Spinal cord (tissue), 10 donors: ENCODE results near the gene IRF2BP2. TPM values are rescaled to one million over a fixed set of nuclear protein-coding genes. Genes with fewer than 3 reads are reported as not detected.

Source experiments
- DNase-seq, 6 donors: peaks; one replicate each; pipeline versions ENCODE4 v3.0.0 to v3.0.0-alpha.2; 2013 to 2015; ENCODE audit warnings: low spot score in 6 of 6, low read depth in 4 of 6
- H3K27ac ChIP-seq: one replicate; pipeline ENCODE4 v1.5.1; 2013; ENCODE audit warnings: low read depth, low read length, control low read depth
- H3K27me3 ChIP-seq: one replicate; pipeline ENCODE4 v1.6.1; 2013; ENCODE audit warnings: low read length; ENCODE audit not compliant: control insufficient read depth, insufficient read depth
- H3K36me3 ChIP-seq: one replicate; pipeline ENCODE4 v1.6.1; 2013; ENCODE audit warnings: low read length; ENCODE audit not compliant: control insufficient read depth, insufficient read depth
- H3K4me1 ChIP-seq: one replicate; pipeline ENCODE4 v1.6.1; 2013; ENCODE audit warnings: low read length; ENCODE audit not compliant: control insufficient read depth, insufficient read depth
- H3K4me3 ChIP-seq: one replicate; pipeline ENCODE4 v1.5.1; 2013; ENCODE audit warnings: low read depth, low read length, control low read depth
- H3K9me3 ChIP-seq: one replicate; pipeline ENCODE4 v1.6.1; 2013; ENCODE audit warnings: low read length; ENCODE audit not compliant: control insufficient read depth, insufficient read depth
- WGBS: methylation state at CpG from one replicate; pipeline ENCODE4 v1.1.5; 2013; ENCODE audit warnings: missing lambda C conversion rate; ENCODE audit not compliant: insufficient coverage; 5-methylcytosine and 5-hydroxymethylcytosine counted together
- polyA plus RNA-seq, 2 donors: library from polyadenylated mRNA; unstranded; fragments of 120-200 nt; gene quantifications; one replicate each; pipeline ENCODE4 v1.2.1, GENCODE V29; 2013; ENCODE audit not compliant: insufficient read length in 2 of 2
- total RNA-seq, 2 donors: library from RNA; depleted of rRNA in 1 of 2; stranded (reverse); fragments of 120-200 nt in 1 of 2; fragments of >200 nt in 1 of 2; gene quantifications; one replicate each; pipeline versions ENCODE4 v1.2.3 to v1.2.4, GENCODE V29; 2013 to 2014
- donor health status: healthy.

Gene IRF2BP2
- total and polyA plus RNA-seq, 4 donors = 98.7 to 105 (median 103) TPM

DNA sequence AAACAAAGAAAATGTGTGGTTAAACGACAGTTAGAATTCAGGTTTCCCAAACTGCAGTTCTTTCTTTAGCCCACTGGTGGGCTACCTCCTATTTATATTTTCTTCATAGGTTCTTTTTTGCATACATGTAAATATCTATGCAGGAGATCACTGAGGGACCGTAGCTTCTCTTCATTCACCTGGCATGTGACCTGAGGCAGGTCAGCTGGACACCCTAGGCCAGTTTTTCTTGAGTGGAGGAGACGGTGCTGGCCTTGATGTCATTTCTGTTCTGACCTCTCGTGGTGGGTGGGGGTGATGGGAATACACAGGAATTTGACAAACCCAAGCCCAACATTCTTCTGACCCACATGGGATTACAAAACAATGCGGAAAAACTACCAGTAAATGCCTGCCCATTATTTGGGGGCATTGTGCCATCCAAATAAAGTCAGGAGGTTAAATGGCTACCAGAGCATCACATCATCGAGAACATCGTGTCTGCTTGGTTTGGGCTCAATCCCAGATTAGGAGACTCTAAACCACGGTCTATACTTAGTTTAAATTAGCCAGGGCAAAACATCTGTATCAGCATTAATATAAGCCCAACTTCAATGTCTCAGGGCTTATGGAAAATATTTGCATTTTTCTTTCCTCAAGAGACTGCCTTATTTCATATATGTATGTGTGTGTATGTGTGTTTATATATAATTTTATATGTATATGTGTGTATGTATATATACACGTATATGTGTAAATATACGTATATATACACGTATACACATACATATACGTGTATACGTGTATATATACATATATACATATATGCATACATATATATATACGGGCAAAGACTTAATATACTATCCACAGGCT is 7.4 kb upstream of the IRF2BP2 start:
- Histone ChIP-seq H3K4me1 (peaks cover 15% of the 10 kb centered on the region), H3K4me3 (no peak overlapping the region), H3K9me3 (no peaks in the 10 kb centered on the region), H3K27ac (peak overlapping the region; percentile 2), H3K27me3 (no peaks in the 10 kb centered on the region), H3K36me3 (no peaks in the 10 kb centered on the region)
- peak in 1 of 6 donors; percentile 68 for DNase-seq
- 76% methylated on average over 4 of the region's 14 CpGs for WGBS

DNA sequence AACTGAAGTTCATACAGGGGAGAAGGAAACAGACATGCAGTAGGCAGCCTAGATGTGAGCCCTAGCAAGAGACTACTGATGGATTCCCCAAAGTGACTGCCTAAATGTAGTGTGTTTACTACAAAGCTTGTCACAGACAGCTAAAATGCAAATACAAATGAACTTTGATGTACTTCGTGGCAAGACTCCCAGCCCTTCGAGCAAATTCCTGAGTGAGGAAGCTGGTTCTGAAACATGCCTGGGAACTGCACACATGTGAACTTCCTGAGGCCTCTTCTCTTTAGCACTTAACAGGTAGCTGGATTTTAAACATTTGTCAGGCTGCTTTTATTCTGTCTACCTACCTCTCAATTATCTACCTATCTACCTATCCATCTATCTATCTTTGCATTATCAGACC is 6.7 kb upstream of the IRF2BP2 start:
- Histone ChIP-seq H3K4me1 (peaks cover 23% of the 10 kb centered on the region), H3K9me3 (no peaks in the 10 kb centered on the region), H3K27ac (peak overlapping the region; percentile 2), H3K36me3 (no peaks in the 10 kb centered on the region), H3K4me3 (no peak overlapping the region), H3K27me3 (no peaks in the 10 kb centered on the region)
- 32% methylated on average over 2 of the region's 2 CpGs for WGBS
- peak in 1 of 6 donors; percentile 37 for DNase-seq

DNA sequence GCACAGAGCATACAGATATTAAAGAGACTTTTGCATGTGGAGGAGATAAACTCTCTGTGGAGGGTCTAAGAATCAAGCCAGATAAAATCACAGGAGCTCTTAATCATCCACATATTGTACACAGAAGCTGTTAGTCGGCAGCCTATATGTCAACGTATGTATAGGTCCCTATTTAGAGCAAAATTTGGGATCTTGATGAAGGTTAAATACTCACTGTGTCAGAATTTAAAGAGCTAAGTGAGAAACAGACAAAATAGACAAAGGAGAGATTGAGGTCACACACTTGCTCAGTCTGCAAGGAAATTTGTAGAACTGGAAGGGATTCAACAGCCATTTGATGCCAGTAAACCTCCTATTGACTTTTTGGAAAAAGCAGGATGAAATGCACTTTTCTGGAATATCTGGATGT is 4.1 kb upstream of the IRF2BP2 start:
- H3K9me3 ChIP-seq = no peaks in the 10 kb centered on the region
- H3K4me3 ChIP-seq = no peak overlapping the region
- H3K27me3 ChIP-seq = no peaks in the 10 kb centered on the region
- peak in 2 of 6 donors; percentile 71 to 85 for DNase-seq
- H3K27ac ChIP-seq = peak overlapping the region; percentile 100
- no CpG with 5 or more reads among the region's 2 CpGs for WGBS
- H3K36me3 ChIP-seq = no peaks in the 10 kb centered on the region
- H3K4me1 ChIP-seq = peaks cover 29% of the 10 kb centered on the region

DNA sequence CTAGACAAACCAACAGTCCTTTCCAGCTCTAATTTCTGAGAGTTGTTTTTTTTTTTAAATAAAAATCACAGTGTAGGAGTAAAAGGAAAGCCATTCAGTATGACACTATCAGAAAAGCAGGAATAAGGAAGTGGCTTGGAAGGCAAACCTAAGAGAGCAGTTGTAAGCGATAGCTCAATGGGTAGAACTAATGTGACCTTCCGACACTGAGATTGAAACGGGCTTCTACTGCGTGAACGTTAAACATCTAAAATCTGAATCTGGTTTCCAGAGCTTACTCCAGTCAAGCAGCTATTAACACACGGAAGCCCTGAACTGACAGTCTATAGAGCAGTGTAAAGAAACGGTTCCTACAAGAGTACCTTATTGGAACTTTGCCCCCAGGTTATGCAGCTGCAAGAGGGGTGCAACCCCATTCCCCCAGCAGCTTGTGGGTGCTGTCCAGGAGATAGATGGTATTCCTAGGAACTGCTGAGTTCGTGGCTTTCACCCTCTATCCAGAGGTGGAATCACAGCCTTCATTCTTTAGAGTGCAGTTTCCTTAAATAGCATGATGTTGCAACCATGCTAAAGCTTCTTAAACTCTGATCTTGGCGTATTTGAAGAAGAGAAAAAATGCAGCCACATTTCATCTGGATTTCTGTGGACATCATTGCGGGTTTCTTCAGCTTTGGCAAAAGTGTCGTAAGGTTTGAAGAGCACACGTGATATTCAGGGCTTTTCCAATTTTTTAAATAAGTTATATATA is 3.3 kb upstream of the IRF2BP2 start:
- Histone ChIP-seq H3K27ac (peak overlapping the region; percentile 100), H3K36me3 (peaks cover 2% of the 10 kb centered on the region), H3K4me1 (peaks cover 29% of the 10 kb centered on the region), H3K9me3 (no peaks in the 10 kb centered on the region), H3K27me3 (no peaks in the 10 kb centered on the region), H3K4me3 (peak overlapping the region; percentile 29)
- no peak for DNase-seq
- 7% methylated on average over 7 of the region's 12 CpGs for WGBS

DNA sequence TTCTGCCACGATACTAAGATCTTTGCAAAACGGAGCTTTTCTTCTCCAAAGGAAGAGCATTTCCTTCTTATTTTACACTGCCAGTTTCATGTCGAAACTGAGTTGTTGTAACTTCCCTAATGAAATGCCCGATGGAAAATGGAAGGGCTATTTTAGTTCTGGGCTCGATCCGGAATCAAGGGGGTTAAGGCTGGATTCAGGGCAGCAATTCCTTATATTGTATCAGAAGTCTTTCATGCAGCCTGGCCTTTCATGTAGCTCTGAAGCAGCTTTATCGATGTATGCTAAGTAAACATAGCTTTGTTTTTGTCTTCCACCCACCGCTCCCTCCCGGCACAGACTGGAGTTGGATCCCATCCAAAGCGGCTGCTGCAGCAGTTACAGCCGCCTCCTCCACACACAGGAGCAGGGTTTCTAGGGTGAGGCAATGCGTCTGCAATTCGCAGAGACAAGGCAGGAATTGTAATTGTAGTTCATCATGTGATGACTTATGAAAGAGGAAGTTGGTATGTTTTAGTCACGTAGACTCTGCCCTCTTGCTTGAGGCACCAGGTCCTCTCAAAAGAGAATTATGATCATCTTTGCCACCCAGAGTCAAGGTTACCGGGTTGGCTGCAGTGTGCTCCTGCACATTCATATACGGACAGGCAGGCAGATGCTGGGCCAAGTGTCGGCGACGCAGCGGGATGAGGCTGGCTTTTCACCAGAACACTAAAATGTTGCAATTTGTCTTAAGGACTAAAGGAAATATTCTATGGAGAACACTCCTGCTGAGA is 2.6 kb upstream of the IRF2BP2 start:
- WGBS = 4% methylated on average over 9 of the region's 20 CpGs
- Histone ChIP-seq H3K4me3 (peak overlapping the region; percentile 29), H3K27me3 (no peaks in the 10 kb centered on the region), H3K27ac (peak overlapping the region; percentile 100), H3K4me1 (peaks cover 31% of the 10 kb centered on the region), H3K9me3 (no peaks in the 10 kb centered on the region), H3K36me3 (peaks cover 6% of the 10 kb centered on the region)
- DNase-seq = peak in 3 of 6 donors; percentile 86 to 96 (median 96)

DNA sequence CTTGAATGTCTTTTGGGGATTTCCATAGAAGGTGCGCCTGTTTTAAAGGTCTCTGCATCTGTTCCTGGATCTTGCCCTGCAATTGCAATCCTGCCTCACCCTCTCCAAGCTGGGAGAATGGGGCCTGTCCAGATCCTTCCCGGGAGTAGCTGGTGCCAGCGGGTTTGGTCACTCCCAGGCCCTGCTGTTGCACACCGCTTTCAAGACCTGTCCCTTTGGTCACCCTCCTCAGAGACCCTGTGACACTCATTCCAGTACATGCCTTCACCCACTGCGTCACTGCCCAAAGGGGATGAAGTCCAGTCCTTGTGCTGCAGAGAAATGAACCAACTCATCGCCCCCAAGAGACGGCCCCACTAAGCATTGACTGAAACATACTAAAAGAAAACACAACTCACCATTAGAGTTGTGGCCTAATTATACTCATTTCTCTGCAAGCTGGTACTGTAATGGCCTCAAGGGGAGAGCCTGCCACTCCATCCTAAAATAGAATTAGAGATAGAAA is 1.9 kb upstream of the IRF2BP2 start:
- DNase-seq = peak in 2 of 6 donors; percentile 64 to 65
- no peaks in the 10 kb centered on the region for H3K9me3 ChIP-seq
- H3K4me1 ChIP-seq = peaks cover 36% of the 10 kb centered on the region
- peaks cover 12% of the 10 kb centered on the region for H3K36me3 ChIP-seq
- H3K4me3 ChIP-seq = peak overlapping the region; percentile 5
- H3K27me3 ChIP-seq = no peaks in the 10 kb centered on the region
- peak overlapping the region; percentile 100 for H3K27ac ChIP-seq
- WGBS = 35% methylated on average over 5 of the region's 7 CpGs

DNA sequence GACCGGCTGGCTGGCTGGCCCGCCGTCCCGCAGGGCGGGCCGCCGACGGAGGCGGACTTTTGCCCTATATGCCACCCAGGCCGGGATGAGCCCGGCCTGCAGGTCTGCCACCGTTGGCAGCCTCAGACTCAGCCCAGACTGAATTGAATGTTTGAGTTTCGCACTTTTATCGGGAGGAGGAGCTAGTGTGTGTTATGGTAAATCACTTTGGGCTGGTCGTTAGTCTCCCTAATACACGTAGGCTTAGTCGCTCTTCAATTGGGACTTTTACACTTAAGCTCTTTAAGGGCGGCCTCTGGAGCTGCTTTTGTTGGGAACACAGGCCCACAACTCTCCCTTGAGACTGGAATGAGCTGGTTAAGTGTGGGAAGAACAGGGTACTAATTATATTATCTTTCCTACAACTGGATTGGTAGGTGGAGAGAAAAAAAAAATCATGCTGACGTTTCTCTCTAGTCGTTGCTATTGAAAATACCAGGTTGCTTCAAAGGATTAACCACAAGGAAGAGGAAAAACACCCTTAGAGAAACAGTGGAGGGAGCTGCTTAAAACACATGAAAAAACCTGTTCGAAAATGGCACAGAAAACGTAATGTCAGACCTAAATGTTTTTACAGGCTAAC is 1.4 kb upstream of the IRF2BP2 start:
- peak in 2 of 6 donors; percentile 91 to 94 for DNase-seq
- Histone ChIP-seq H3K27ac (peak overlapping the region; percentile 100), H3K4me3 (peak overlapping the region; percentile 2)

DNA sequence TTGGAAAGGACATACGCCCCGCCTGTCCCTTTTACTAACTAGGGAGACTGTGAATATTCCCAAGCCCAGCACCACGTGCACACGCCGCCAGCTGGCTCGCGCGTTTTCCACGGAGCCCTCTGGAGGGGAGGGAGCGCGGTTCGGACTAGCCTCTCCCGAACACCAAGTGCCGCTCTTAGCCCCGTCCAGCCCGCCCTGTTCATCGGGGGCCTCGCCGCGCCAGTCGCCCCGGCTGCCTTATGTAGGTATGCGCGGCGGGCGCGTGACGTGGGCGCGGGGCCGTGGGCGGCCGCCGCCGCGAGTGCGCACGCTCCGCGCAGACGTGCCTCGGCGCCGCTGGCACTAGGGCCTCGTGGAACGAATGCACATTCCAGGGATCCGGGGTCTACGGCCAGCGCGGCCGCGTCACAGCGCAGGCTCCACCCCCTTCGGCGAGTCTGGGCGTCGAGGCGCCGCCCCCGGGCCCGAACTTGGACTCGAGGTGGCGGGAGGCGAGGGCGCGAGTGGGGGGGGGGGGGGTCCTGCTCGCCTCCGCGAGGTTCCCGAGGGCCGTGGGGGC is 767 bp upstream of the IRF2BP2 start:
- no peaks in the 10 kb centered on the region for H3K27me3 ChIP-seq
- H3K27ac ChIP-seq = peak overlapping the region; percentile 100
- DNase-seq = peak in 3 of 6 donors; percentile 91 to 98 (median 97)
- peak overlapping the region; percentile 79 for H3K4me3 ChIP-seq
- peaks cover 12% of the 10 kb centered on the region for H3K36me3 ChIP-seq
- H3K4me1 ChIP-seq = peaks cover 36% of the 10 kb centered on the region
- whole genome bisulfite sequencing = 0% methylated on average over 62 of the region's 71 CpGs
- H3K9me3 ChIP-seq = no peaks in the 10 kb centered on the region

More for the DNA sequence above, 1.4 kb upstream of the IRF2BP2 start:
- 6% methylated on average over 16 of the region's 22 CpGs for WGBS
- Histone ChIP-seq H3K27me3 (no peaks in the 10 kb centered on the region), H3K4me1 (peaks cover 36% of the 10 kb centered on the region), H3K36me3 (peaks cover 12% of the 10 kb centered on the region), H3K9me3 (no peaks in the 10 kb centered on the region)
